K562 (cell line): ENCODE measurements around the gene ARID5B. TPM values are rescaled to one million over a fixed set of nuclear protein-coding genes. Genes with fewer than 3 reads are reported as not detected.

ENCODE experiments used
- ATAC-seq: fragments of 200-7000 bp; cut with Tn5 transposase; 3 replicates; pipeline ENCODE4 v1.9.1; 2020; ENCODE audit warnings: moderate library complexity
- BruUV-seq: library from RNA; stranded (reverse); fragments of 400-500 nt; replicated peaks from 2 replicates; lab custom pipeline; 2021; lab: Mats Ljungman, UMichigan
- CTCF ChIA-PET: fragments of 300-600 bp; formaldehyde crosslinking; extraction: SDS; loops from one replicate; lab custom pipeline; 2021; ENCODE audit warnings: low intra/inter-chr PET ratio; lab: Yijun Ruan, JAX
- POLR2A ChIA-PET: fragments of 300-600, 350-650 bp; sonication (Branson Sonifier 250); formaldehyde crosslinking; extraction: SDS; loops from one replicate; lab custom pipeline; 2021; ENCODE audit warnings: antibody characterized with exemption, inconsistent platforms; lab: Yijun Ruan, JAX
- DNase-seq, 4 experiments: peaks; one replicate each; pipeline versions ENCODE4 v3.0.0 to v3.0.0-alpha.2; 2011 to 2018; ENCODE audit warnings: low spot score in 3 of 4, mixed read lengths in 3 of 4; ENCODE audit errors: extremely low read depth in 1 of 4
- FAIRE-seq: peaks from 2 replicates; lab custom pipeline; 2011; peaks lifted over from hg19 to GRCh38; lab: Jason Lieb, UNC
- H2AFZ ChIP-seq: 2 replicates; pipeline ENCODE4 v1.6.0; 2011; ENCODE audit warnings: low read depth, low read length, control low read depth, inconsistent platforms
- H3K27ac ChIP-seq: fragments of 200-600 bp; 3 replicates; pipeline ENCODE4 v1.8.0; 2011; ENCODE audit warnings: low read depth, mild to moderate bottlenecking, control low read depth, inconsistent platforms, low read length, moderate library complexity, mixed read lengths; ENCODE audit errors: extremely low read depth
- H3K27me3 ChIP-seq, 2 experiments: fragments of 300-600 bp in 1 of 2; 2 replicates in 1 of 2; 3 replicates in 1 of 2; pipeline versions ENCODE4 v1.6.0 to v1.8.0; 2011; ENCODE audit warnings: inconsistent platforms in 2 of 2, low read length in 2 of 2, mild to moderate bottlenecking in 1 of 2, mixed read lengths in 1 of 2, moderate library complexity in 1 of 2; ENCODE audit not compliant: control insufficient read depth in 2 of 2, insufficient read depth in 2 of 2
- H3K36me3 ChIP-seq: fragments of 300-600 bp; 3 replicates; pipeline ENCODE4 v1.8.0; 2011; ENCODE audit warnings: mild to moderate bottlenecking, low read length, inconsistent platforms; ENCODE audit not compliant: control insufficient read depth, insufficient read depth
- H3K4me1 ChIP-seq, 2 experiments: fragments of 200-600 bp in 1 of 2; replicated peaks in 1 of 2; 2 replicates in 1 of 2; 3 replicates in 1 of 2; pipeline versions ENCODE4 v1.5.1 to v1.8.0; 2011; ENCODE audit warnings: inconsistent platforms in 2 of 2, low read length in 2 of 2, mild to moderate bottlenecking in 1 of 2, mixed read lengths in 1 of 2, moderate library complexity in 1 of 2; ENCODE audit not compliant: control insufficient read depth in 2 of 2, insufficient read depth in 2 of 2
- H3K4me2 ChIP-seq: 2 replicates; pipeline ENCODE4 v1.6.1; 2011; ENCODE audit warnings: low read length, control low read depth, inconsistent platforms, mixed read lengths; ENCODE audit not compliant: insufficient read depth
- H3K4me3 ChIP-seq: fragments of 200-600 bp; sonication (generic), shearing (Covaris generic); 2 replicates; pipeline ENCODE4 v1.5.1; 2016; ENCODE audit warnings: control low read depth, inconsistent platforms
- H3K79me2 ChIP-seq: fragments of 200-600 bp; 3 replicates; pipeline ENCODE4 v1.8.0; 2011; ENCODE audit warnings: low read length, inconsistent platforms; ENCODE audit not compliant: control insufficient read depth, insufficient read depth
- H3K9ac ChIP-seq, 2 experiments: 2 replicates each; pipeline versions ENCODE4 v1.6.0 to v1.6.1; 2011; ENCODE audit warnings: low read depth in 2 of 2, low read length in 2 of 2, control low read depth in 1 of 2, inconsistent platforms in 1 of 2, mild to moderate bottlenecking in 1 of 2, mixed read lengths in 1 of 2; ENCODE audit not compliant: insufficient read depth in 1 of 2
- H3K9me1 ChIP-seq: one replicate; pipeline ENCODE4 v1.6.0; 2011; ENCODE audit warnings: inconsistent platforms, mild to moderate bottlenecking, low read length, moderate library complexity; ENCODE audit not compliant: control insufficient read depth, insufficient read depth
- H3K9me3 ChIP-seq: replicated peaks from 2 replicates; pipeline ENCODE4 v1.5.1; 2011; ENCODE audit warnings: low read depth, low read length, inconsistent platforms; ENCODE audit not compliant: control insufficient read depth, insufficient read depth
- H4K20me1 ChIP-seq: replicated peaks from 2 replicates; pipeline ENCODE4 v1.6.1; 2011; ENCODE audit warnings: low read length, inconsistent platforms, mixed read lengths; ENCODE audit not compliant: control insufficient read depth, insufficient read depth
- ASH1L ChIP-seq: fragments of 450-650 bp; IDR thresholded peaks from 2 replicates; pipeline ENCODE4 v1.6.1; 2018; ENCODE audit warnings: borderline replicate concordance, mild to moderate bottlenecking, low read depth; ENCODE audit not compliant: partially characterized antibody
- CHD1 ChIP-seq: fragments of 200-600 bp; sonication (generic); IDR thresholded peaks from one replicate; pipeline ENCODE4 v1.6.1; 2012; ENCODE audit warnings: mild to moderate bottlenecking, moderate library complexity, low read length, inconsistent platforms
- CTCF ChIP-seq, 3 experiments: IDR thresholded peaks in 2 of 3; conservative IDR thresholded peaks in 1 of 3; 2 replicates each; pipeline ENCODE4 v1.5.1; 2011 to 2012; ENCODE audit warnings: low read length in 3 of 3, mild to moderate bottlenecking in 3 of 3, control low read depth in 2 of 3, improper control_type of control experiment in 1 of 3, inconsistent platforms in 1 of 3, low read depth in 1 of 3, mixed read lengths in 1 of 3, moderate library complexity in 1 of 3; ENCODE audit not compliant: insufficient read depth in 2 of 3
- GABPA ChIP-seq: fragments of 200-800 bp; sonication (Bioruptor generic); conservative IDR thresholded peaks from 2 replicates; pipeline ENCODE4 v1.6.1; 2016; ENCODE audit warnings: low read depth, missing genetic modification characterization, missing compliant biosample characterization
- HNRNPUL1 ChIP-seq: fragments of 200-400 bp; formaldehyde crosslinking; IDR thresholded peaks from 2 replicates; pipeline ENCODE4 v1.6.1; 2017; ENCODE audit warnings: low read length
- KHSRP ChIP-seq: fragments of 450-650 bp; IDR thresholded peaks from 2 replicates; pipeline ENCODE4 v1.6.1; 2017
- KLF16 ChIP-seq: IDR thresholded peaks from 2 replicates; pipeline ENCODE4 v1.6.1; 2016; ENCODE audit warnings: antibody characterized with exemption
- MEF2D ChIP-seq: conservative IDR thresholded peaks from 2 replicates; pipeline ENCODE4 v1.6.1; 2016; ENCODE audit warnings: low read depth, missing genetic modification characterization, missing compliant biosample characterization
- OTX1 ChIP-seq: fragments of 450-650 bp; formaldehyde crosslinking; IDR thresholded peaks from 2 replicates; pipeline ENCODE4 v1.4.0; 2022; ENCODE audit warnings: mild to moderate bottlenecking
- PCBP1 ChIP-seq: fragments of 200-400 bp; formaldehyde crosslinking; IDR thresholded peaks from 2 replicates; pipeline ENCODE4 v1.6.1; 2018; ENCODE audit warnings: mild to moderate bottlenecking, low read depth, low read length; ENCODE audit not compliant: poor library complexity, severe bottlenecking
- RFX1 ChIP-seq: fragments of 450-650 bp; IDR thresholded peaks from 2 replicates; pipeline ENCODE4 v1.6.1; 2016; ENCODE audit warnings: mild to moderate bottlenecking, moderate library complexity
- TCF7 ChIP-seq: sonication (generic); IDR thresholded peaks from 2 replicates; pipeline ENCODE4 v1.6.1; 2016; ENCODE audit warnings: antibody characterized with exemption, borderline replicate concordance
- THAP7 ChIP-seq: fragments of 250-450 bp; sonication (Bioruptor Pico); IDR thresholded peaks from 2 replicates; pipeline ENCODE4 v1.5.0; 2021
- ZNF277 ChIP-seq: fragments of 250-450 bp; sonication (Bioruptor Pico); IDR thresholded peaks from 2 replicates; pipeline ENCODE4 v1.8.0; 2022; ENCODE audit warnings: inconsistent platforms, mild to moderate bottlenecking, moderate library complexity, borderline replicate concordance
- ZNF695 ChIP-seq: fragments of 450-650 bp; formaldehyde crosslinking; IDR thresholded peaks from 2 replicates; pipeline ENCODE4 v1.4.0; 2020; ENCODE audit warnings: mild to moderate bottlenecking, moderate library complexity
- ZNF707 ChIP-seq: fragments of 250-450 bp; sonication (Bioruptor Pico); conservative IDR thresholded peaks from 2 replicates; pipeline ENCODE4 v1.8.0; 2022; ENCODE audit warnings: inconsistent platforms, mild to moderate bottlenecking, moderate library complexity
- WGBS: fragments of 100-300 bp; shearing (Covaris generic); methylation state at CpG from one replicate; pipeline ENCODE4 v1.1.6; 2016; ENCODE audit warnings: low coverage, mixed read lengths; ENCODE audit not compliant: insufficient coverage; ENCODE audit errors: missing lambda C conversion rate; 5-methylcytosine and 5-hydroxymethylcytosine counted together
- in situ Hi-C: fragments of 300-500 bp; cut with MboI; formaldehyde crosslinking; loops from 4 replicates; pipeline ENCODE4 v1.15.0; 2018; ENCODE audit warnings: inconsistent platforms, mixed read lengths
- intact Hi-C: fragments of 100-400 bp; cut with micrococcal nuclease; formaldehyde crosslinking; loops from 2 replicates; pipeline ENCODE4 v1.14.2; 2022
- polyA plus RNA-seq, 8 experiments: library from polyadenylated mRNA; depleted of rRNA in 4 of 8; stranded (reverse) in 5 of 8; unstranded in 3 of 8; fragments of >200 nt; fragmentation: Nextera tagmentation in 2 of 8; fragmentation: Illumina TruSeq in 1 of 8; extraction: Ambion mirVana in 2 of 8; extraction: Trizol in 1 of 8; gene quantifications; 2 replicates each; pipeline versions ENCODE4 v1.2.1 to v1.2.3, GENCODE V29; 2011 to 2014; ENCODE audit warnings: inconsistent platforms in 1 of 8, missing spikeins in 1 of 8
- total RNA-seq, 7 experiments: library from RNA; depleted of rRNA in 6 of 7; stranded (reverse); fragments of >200 nt in 6 of 7; fragmentation: Illumina TruSeq in 2 of 7; extraction: Trizol in 2 of 7; gene quantifications; 2 replicates each; pipeline versions ENCODE4 v1.2.1 to v1.2.3, GENCODE V29; 2011 to 2021; ENCODE audit warnings: low replicate concordance in 1 of 7

The ARID5B gene
- total and polyA plus RNA-seq, 9 of the 15 experiments (the other 6 are each of a cell fraction or from before 2014, with no cell fraction given): 0.48 to 1.6 (median 0.80) TPM

GRCh38 chr10:61944410-61945147 is 43.1 kb downstream of the ARID5B start (continued):
- TF ChIP-seq PCBP1: no peak
- TF ChIP-seq, all 486 proteins: peak for 0

GRCh38 chr10:61949687-61950086 is 48.2 kb downstream of the ARID5B start:
- intact Hi-C loops: no loop called here
- no peak for FAIRE-seq
- 52% methylated on average over 2 of the region's 2 CpGs for WGBS
- Histone ChIP-seq H3K9ac (no peak overlapping the region), H3K27me3 (no peaks in the 10 kb centered on the region), H3K9me1 (no peaks in the 10 kb centered on the region), H3K9me3 (no peaks in the 10 kb centered on the region), H3K36me3 (no peaks in the 10 kb centered on the region), H3K4me1 (no peaks in the 10 kb centered on the region)
- CTCF ChIA-PET: no interaction called here
- ATAC-seq: no peak
- in situ Hi-C loops: no loop called here
- TF ChIP-seq ZNF707 (no peak), TCF7 (no peak), THAP7 (CRISPR knock-in tag) (no peak), ZNF277 (CRISPR knock-in tag) (no peak), ASH1L (no peak), HNRNPUL1 (no peak), KLF16 (no peak), CTCF (IDR thresholded peaks at IDR 0.05 in 2 of 3, conservative IDR thresholded peaks at IDR 0.05 in 1 of 3; ENCODE audit: insufficient read depth in 2 of 3, low read depth in 1 of 3, low read length in 3 of 3) (no peak), OTX1 (CRISPR knock-in tag) (no peak), KHSRP (no peak), ZNF695 (no peak), MEF2D (no peak), GABPA (tag) (no peak), RFX1 (no peak), CHD1 (no peak)
- TF ChIP-seq, all 486 proteins: peak for 0
- BruUV-seq: no TSS peak
- H3K27ac ChIP-seq: no peak overlapping the region
- H4K20me1 ChIP-seq: no peaks in the 10 kb centered on the region
- no peaks in the 10 kb centered on the region for H3K79me2 ChIP-seq
- no peak overlapping the region for H2AFZ ChIP-seq
- DNase-seq: no peak
- POLR2A ChIA-PET: no interaction called here
- H3K4me2 ChIP-seq: no peak overlapping the region
- H3K4me3 ChIP-seq: no peak overlapping the region
